Ectodermal cell (in vitro differentiated cells): ENCODE data around the gene SGF29.
"Not testable (repeated sequence)": the region's sequence is repeated elsewhere in the genome, so short reads cannot be mapped to it uniquely, and the experiment has no call there.

Source experiments
- H3K27ac ChIP-seq: 2 replicates; pipeline ENCODE4 v1.7.0; 2013; ENCODE audit warnings: mild to moderate bottlenecking, low read depth, low read length; ENCODE audit not compliant: insufficient read depth, poor library complexity, severe bottlenecking
- H3K27me3 ChIP-seq: 2 replicates; pipeline ENCODE4 v1.7.0; 2013; ENCODE audit warnings: mild to moderate bottlenecking, low read length; ENCODE audit not compliant: insufficient read depth, control insufficient read depth, poor library complexity, severe bottlenecking
- H3K36me3 ChIP-seq: one replicate; pipeline ENCODE4 v1.7.0; 2013; ENCODE audit warnings: low read length; ENCODE audit not compliant: control insufficient read depth, insufficient read depth
- H3K4me1 ChIP-seq: one replicate; pipeline ENCODE4 v1.7.0; 2013; ENCODE audit warnings: low read length; ENCODE audit not compliant: control insufficient read depth, insufficient read depth
- H3K4me3 ChIP-seq: 2 replicates; pipeline ENCODE4 v1.7.0; 2013; ENCODE audit warnings: low read depth, low read length, control low read depth; ENCODE audit not compliant: insufficient read depth
- H3K9me3 ChIP-seq: 2 replicates; pipeline ENCODE4 v1.7.0; 2013; ENCODE audit warnings: mild to moderate bottlenecking, low read length, moderate library complexity; ENCODE audit not compliant: control insufficient read depth
- WGBS, 2 experiments: methylation state at CpG; one replicate each; pipeline ENCODE4 v1.1.7; 2013; ENCODE audit warnings: missing lambda C conversion rate in 2 of 2; 5-methylcytosine and 5-hydroxymethylcytosine counted together

The SGF29 gene

GRCh38 chr16:28623172-28623711, 69.5 kb downstream of the SGF29 start:
- Histone ChIP-seq H3K4me3 (no peak overlapping the region), H3K36me3 (no peaks in the 10 kb centered on the region), H3K4me1 (peaks cover 8% of the 10 kb centered on the region), H3K27ac (no peak overlapping the region), H3K27me3 (no peaks in the 10 kb centered on the region), H3K9me3 (no peaks in the 10 kb centered on the region)
- WGBS, 2 experiments: 96 to 97% methylated on average over 68 of the region's 68 CpGs

- not testable (repeated sequence) for H3K27ac ChIP-seq, H3K4me1 ChIP-seq, H3K9me3 ChIP-seq, H3K36me3 ChIP-seq, H3K4me3 ChIP-seq, H3K27me3 ChIP-seq
- 93 to 94% methylated on average over 3 of the region's 5 CpGs for WGBS, 2 experiments
These were observed 77.2 kb downstream of the SGF29 start for GRCh38 chr16:28630905-28631304.

GRCh38 chr16:28636093-28636823, 82.5 kb downstream of the SGF29 start:
- 84% methylated on average over 3 of the region's 5 CpGs; no CpG with 5 or more reads in 1 of the 2 experiments for WGBS, 2 experiments

GRCh38 chr16:28637765-28638164, 84.0 kb downstream of the SGF29 start, which contains the start of gene NPIPB8:
TSS of gene NPIPB8 (plus strand) at chr16:28638065. CDS start at chr16:28638361, 296 bp downstream.
- H3K36me3 ChIP-seq, H3K27ac ChIP-seq, H3K9me3 ChIP-seq, H3K4me3 ChIP-seq, H3K27me3 ChIP-seq, H3K4me1 ChIP-seq: not testable (repeated sequence)
- WGBS, 2 experiments: no CpG with 5 or more reads among the region's 1 CpG

More at GRCh38 chr16:28636093-28636823, 82.5 kb downstream of the SGF29 start:
- not testable (repeated sequence) for H3K27ac ChIP-seq, H3K9me3 ChIP-seq, H3K4me3 ChIP-seq, H3K36me3 ChIP-seq, H3K4me1 ChIP-seq, H3K27me3 ChIP-seq

GRCh38 chr16:28638359-28638758, 84.6 kb downstream of the SGF29 start:
- H3K27me3 ChIP-seq, H3K4me3 ChIP-seq, H3K27ac ChIP-seq, H3K36me3 ChIP-seq, H3K9me3 ChIP-seq, H3K4me1 ChIP-seq: not testable (repeated sequence)
- WGBS, 2 experiments: 43 to 73% methylated on average over 2 to 4 of the region's 5 CpGs

- not testable (repeated sequence) for H3K27me3 ChIP-seq, H3K36me3 ChIP-seq, H3K27ac ChIP-seq, H3K9me3 ChIP-seq, H3K4me3 ChIP-seq, H3K4me1 ChIP-seq
- WGBS, 2 experiments: 67 to 86% methylated on average over 1 of the region's 2 CpGs
These were observed 86.2 kb downstream of the SGF29 start for GRCh38 chr16:28639959-28640358.
